Measurements from ENCODE around the gene FBXW11.
A peak's percentile ranks its signal among the peaks of the same experiment; 100 is the strongest.
"Not testable (repeated sequence)": the region's sequence is repeated elsewhere in the genome, so short reads cannot be mapped to it uniquely, and the experiment has no call there.

The FBXW11 gene

DNA sequence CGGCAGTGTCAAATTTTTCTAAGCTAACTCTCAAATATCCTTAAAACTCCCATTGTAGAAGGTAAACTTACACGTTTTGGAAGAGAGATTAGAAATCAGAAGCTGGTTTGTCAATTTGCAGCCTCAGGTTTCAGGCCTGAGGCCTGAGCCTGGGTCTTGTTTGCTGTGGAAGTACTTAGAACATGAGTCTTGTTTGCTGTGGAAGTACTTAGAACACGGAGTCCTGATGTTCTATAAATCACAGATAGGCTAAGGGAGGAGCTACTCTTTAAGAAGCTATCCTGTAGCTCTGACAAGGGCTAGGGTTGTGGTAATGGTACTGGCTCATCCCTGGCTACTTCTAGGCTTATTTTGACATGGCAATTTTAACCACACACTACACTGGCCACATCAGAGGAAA, 97.8 kb downstream of the FBXW11 start:
- DNase-seq (ENCODE audit: low spot score), result no peak

DNA sequence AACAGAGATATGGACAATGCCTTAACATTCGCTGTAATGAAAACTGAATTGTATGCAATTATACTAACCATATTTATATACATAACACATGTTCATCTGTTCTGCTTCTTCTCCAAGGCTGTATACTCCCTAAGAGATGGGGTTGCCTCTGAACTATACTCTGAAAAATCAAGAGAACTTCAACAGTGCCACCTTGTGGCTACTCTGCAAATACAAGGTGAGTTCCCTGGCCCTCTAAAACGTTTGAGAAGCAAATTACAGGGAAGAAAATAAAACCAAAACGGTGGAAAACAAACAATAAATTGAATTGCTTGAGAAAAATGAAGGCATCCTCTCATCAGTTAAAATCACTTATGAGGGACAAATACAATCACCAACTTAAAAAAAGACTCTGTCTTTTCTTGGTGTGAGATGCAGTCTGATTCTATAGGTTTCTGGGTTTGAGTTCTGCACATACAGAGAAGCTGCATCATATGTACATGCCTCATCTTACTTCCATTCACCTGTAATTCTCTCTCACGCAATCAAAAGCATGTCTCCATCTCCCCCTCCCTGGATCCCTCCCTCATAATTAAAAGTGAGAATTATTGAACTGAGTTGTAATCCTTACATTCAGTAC, 98.6 kb downstream of the FBXW11 start:
- DNase-seq (ENCODE audit: low spot score), result peak; percentile 46

DNA sequence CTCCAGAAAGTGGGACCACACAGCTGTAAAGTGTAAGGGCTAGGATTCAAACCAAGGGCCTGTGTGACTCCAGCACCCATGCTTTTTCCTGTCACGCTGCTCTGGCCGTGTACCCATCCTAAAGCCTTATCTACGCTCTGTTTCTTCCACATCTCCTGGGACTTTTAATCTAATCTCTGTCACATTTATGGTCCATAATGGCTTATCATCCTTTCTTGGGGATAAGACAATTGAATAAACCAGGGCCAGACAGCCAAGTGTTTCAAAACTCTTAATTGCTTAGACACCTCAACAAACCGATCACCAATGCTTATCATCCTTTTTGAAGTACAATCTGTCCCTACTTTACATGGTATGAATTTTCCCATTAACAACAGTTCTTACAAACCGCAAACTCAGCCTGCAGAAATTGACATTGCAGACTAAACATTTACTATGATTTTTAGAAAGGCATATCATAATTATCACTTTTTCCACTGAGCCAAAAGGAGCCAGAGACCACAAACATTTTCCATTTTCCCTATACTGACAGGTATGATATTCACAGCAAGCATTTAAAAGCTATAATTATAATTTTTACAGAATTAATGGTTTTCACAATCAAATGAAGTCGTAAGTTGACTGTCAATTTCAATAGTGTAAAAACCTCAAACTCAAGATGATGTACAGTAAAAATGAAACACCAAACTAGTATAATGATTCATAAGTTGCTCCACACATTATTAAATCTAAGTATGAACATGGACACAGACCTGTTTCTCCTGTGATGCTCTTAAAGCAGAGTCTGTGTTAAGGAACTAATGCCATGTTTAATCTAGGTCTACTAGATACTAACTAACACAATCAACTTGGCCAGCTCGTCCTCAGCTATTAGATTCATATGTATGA, 99.5 kb downstream of the FBXW11 start:
- no peak for DNase-seq (ENCODE audit: low spot score)

DNA sequence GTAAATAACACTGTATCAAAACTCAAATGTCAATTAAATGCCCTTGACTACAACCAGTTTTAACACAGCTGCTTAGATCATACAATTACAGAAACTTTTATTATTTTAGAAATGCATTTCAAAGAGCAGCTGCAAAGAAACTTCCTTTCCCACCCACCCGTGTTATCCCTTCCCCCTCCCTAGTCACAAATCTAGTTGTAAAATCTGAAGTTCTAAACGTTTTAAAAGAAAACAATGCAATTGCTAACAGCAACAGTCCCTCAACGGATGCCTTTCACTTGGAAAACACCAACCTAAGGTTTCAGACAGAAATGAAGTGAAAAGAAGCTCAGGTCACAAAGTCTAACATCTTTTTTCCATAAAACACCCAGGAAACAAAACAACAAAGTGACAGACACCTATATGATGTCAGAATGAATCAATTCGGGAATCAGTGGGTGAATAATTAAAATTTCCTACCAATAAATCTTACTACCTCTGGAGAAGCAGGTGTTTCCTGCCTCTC, 100.3 kb downstream of the FBXW11 start:
- DNase-seq (ENCODE audit: low spot score), result no peak

DNA sequence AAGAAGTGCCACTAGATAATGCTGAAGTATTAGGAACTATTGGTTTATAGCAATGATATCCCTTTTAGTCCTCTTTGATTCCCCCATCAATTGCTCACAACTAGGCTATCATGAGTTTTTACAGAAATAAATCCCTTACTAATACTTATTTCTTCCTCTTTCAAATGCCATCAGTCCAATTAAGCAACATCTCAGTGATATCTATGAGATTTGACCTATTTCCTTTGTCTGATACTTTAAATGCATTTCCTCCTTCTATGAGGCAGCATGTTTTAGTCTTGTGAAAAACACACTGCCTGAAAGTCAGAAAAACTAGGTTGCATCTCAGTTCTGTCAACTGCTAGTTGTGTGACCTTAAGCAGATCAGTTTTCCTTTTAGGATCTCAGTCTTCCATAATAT, 101.6 kb downstream of the FBXW11 start:
- no peak for DNase-seq (ENCODE audit: low spot score)

DNA sequence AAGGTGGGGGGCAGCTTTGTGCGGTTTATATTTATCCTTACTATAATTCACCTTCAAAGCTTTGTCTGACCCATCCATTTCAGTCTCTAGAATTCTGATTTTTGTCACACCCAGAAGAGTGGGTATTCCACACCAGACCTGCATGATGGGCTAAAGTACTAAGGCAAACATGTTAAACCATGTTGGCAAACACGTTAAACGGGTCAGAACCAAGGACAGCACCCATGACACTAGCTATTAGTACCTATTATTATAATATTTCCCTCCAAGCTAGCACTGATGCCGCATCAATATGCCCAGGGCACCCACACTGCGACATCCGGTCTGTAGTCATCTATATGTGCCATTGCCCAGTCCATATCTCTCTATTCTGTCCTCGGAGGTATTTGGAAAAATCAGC, 104.7 kb downstream of the FBXW11 start:
- DNase-seq (ENCODE audit: low spot score), result no peak

DNA sequence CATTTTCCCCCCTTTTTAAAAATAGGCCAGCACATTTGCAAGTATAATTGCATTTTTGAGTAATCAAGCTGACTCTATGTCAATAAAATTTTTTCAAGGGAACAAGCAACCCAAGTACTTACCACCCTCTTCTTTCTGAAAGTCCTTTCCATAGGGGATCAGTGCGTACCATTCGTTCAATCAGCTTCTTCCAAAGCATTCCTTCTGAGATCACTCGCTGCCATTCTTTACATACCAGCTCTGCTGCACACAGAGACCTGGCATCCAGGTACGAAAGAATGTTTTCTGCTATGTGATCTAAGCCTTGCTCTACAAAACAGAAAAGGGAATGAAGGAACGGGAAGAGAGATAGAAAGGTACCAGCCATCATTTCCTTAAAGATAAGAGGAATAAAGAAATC, 106.6 kb downstream of the FBXW11 start:
- DNase-seq (ENCODE audit: low spot score), result no peak

DNA sequence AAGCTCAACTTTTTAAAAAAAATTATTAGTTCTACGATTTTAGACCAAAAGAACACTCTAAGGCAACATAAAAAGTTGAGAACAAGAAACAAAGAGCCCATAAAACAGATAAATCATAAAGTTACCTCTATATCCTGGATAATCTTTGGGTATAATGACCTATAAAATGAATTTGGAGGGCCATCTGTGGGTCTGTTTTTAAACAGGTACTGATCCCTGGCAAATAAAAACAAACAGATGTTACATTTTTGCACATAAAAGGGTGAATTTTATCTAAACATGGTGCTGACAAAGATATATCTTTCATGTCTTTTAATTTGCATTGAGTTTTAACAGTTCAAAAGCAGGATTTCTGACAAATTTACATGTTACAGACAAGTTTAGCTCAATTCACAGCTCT, 107.6 kb downstream of the FBXW11 start:
- DNase-seq (ENCODE audit: low spot score), result no peak

DNA sequence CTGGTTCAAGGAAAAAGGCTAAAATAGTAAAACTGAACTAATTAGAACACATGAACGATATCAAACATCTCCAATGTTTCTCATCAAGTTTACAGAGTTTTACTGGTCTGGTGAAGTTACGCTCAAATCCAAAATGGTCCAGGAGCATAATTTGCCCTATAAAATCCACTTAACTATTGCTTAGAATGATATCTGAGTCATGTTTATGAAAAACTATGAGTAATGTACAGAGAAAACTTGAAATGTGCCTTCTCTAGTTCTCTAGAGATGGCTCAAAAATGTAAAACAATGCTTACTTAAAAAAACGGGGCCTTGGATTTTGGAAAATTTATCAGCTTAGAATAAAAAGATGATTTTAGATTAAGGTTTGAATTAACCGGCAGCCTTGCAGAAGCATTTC, 108.1 kb downstream of the FBXW11 start:
- no peak for DNase-seq (ENCODE audit: low spot score)

DNA sequence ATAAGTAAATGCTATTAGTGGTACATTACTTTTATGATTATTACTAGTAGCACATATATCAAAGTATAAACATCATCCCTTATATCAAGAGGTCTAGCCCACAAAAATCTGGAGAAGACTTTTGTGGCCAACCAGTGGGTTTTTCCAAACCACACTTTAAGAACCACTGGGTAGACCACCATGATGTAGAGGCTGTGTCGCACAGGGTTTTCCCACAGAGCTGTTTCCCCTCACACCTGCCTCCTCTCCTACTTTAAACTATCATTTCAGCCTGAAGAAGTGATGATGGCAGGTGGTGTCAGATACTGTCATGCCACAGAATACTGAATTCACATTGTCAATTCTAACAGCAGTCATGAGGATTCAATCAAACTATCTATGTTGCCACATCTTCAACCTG, 109.2 kb downstream of the FBXW11 start:
- no peak for DNase-seq (ENCODE audit: low spot score)

DNA sequence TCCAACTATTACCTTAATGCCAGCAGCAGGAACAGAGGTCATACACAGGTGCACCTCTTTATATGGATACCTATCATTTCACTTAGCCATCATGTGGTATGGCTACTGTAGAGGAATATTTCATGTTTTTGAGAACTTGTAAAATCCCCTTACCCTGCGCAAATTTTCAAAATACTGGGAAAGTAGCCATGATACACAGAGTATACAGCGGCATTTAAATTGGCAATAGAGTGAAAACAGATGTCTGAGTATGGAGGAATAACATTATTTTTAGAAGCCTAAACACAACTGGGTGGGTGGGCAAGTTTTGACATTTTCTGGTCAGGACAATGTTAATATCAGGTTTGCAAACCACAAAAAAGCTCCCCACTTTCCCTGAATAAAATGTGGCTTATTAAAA, 111.4 kb downstream of the FBXW11 start:
- no peak for DNase-seq (ENCODE audit: low spot score)

DNA sequence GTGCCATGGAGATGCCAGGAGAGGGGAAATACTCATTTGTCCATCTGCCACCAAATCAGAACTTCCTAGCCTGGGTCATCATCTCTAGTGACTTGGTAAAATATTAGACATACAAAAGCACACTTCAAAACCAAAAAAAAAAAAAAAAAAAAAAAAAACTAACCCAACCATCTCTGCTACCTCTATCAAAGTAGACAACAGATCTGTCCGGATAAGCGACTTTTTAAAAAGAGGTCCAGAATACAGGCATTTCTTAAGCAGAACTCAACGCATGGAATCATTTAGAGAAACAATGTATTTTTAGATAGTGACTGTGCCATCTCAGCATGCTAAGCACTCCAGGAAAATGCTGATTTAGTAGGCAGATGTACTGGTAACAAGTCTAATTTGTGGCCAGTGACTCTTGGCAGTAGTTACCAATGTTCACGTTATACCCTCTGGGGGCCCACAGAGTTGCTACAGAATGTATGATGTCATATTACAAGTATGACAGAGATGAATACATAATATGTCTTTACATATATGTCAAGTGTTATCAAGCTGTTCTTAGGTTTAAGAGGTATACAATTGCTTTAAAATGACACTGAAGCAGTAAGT, 113.0 kb downstream of the FBXW11 start:
- DNase-seq (ENCODE audit: low spot score), result no peak

DNA sequence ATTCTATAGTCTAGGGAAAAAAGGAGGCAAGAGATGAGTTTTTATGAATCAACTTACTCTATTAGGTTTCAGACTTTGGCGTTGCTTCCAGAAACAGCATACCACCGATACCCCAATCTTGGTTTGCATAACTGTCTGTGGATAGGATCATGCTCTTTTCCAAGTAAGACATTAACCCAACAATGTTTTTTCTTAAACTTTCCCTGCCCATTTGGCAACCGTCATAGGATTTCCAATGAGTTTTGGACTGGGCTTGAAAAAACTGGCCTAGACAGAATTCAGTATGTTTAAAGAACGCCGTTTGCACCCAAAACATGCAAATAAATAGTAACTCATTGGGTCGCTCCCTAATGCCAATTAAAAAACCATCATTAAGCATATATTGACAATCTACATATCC, 114.8 kb downstream of the FBXW11 start:
- no peak for DNase-seq (ENCODE audit: low spot score)

DNA sequence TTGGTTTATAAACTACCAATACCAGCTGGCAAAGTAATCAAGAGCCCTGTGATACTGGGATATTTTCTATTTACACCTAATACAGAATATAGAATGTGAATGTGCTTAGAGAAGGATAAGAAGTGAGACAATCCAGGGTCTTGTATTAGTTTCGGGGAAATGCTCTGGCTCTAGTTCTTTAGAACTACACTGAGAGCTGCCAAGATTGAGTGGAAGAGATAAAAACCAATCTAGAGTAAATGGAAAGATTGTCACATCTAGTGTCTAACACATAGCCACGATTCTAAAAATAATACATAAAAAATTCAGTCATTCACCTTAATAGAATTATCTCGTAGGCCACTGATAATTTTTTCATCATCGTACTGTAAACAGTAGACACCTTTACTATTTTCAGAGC, 115.3 kb downstream of the FBXW11 start:
- DNase-seq (ENCODE audit: low spot score), result no peak

DNA sequence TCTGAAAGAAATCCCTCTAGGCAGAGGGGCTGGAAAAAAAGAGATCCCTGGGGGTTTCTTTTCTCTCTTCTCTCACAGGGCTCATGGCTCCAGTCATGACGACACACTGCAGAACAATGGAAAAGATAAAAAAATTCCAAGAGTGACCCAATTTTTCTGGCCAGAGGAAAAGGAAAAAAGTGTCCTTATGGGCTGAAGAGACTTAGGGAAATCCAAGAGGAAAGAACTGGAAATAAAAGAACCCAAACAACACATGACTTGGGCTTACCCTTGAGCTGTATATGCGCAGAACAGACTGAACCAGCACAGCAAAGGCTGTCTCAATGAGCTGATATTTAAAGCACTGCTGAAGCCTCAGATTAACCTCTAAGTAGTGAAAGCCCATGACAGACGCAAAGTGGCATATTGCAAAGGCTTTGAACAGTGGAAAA, 118.4 kb downstream of the FBXW11 start:
- DNase-seq (ENCODE audit: low spot score), result no peak

DNA sequence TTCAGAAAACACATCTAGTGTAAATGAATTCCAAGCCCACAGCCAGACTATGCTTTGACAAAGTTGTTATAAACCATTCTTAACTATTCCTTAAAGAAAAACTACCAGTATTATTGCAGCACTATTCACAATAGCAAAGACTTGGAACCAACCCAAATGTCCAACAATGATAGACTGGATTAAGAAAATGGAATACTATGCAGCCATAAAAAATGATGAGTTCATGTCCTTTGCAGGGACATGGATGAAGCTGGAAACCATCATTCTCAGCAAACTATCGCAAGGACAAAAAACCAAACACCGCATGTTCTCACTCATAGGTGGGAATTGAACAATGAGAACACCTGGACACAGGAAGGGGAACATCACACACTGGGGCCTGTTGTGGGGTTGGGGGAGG, 120.4 kb downstream of the FBXW11 start:
- DNase-seq (ENCODE audit: low spot score), result not testable (repeated sequence)

DNA sequence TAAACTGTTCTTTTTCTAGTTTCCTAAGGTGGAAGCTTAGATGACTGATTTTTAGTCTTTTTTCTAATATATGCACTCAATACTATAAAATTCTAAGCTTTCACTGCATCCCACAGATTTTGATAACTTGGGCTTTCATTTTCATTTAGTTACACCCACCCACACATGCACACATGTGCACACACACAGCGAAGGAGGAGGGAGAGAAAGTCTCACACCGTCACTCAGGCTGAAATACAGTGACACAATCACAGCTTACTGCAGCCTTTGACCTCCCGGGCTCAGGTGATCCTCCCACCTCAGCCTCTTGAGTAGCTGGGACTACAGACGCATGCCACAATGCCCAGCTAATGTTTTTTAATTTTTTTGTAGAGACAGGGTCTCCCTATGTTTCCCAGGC, 124.3 kb downstream of the FBXW11 start:
- DNase-seq (ENCODE audit: low spot score), result no peak

DNA sequence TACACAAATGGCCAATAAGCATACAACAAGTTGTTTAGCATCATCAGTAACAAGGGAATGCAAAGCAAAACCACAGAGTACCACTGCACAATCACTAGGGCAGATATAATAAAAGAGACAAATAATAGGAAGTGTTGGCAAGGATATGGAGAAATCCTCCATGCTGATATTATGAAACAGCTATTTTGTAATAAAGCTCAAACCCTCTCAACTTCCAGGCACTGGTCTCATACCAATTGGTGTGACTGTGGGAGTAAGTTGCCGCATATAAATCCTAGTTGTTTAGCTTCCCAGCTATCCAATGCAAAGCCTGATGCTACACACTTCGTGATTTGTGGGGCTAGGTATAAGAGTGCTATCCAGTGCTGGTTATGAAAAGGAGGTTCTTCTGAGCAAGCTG, 132.2 kb downstream of the FBXW11 start:
- DNase-seq (ENCODE audit: low spot score), result no peak

DNA sequence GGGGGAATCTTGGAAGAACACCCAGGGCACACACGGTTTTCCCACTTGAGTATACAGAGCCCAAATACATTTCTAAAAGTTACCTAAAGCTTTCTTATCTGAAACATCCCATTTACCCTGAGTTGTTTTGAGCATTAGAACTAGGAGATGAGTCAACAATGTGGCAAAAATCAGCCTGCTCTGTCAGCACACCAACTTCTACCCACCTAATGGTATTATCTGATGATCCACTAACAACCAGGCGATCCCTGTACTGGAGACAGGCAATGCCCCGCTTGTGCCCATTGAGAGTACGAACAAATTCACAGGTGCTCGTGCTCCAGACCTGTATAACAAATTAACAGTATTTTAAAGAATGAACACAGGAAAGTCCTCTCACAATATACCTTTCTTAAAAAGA, 133.8 kb downstream of the FBXW11 start:
- DNase-seq (ENCODE audit: low spot score), result no peak

DNA sequence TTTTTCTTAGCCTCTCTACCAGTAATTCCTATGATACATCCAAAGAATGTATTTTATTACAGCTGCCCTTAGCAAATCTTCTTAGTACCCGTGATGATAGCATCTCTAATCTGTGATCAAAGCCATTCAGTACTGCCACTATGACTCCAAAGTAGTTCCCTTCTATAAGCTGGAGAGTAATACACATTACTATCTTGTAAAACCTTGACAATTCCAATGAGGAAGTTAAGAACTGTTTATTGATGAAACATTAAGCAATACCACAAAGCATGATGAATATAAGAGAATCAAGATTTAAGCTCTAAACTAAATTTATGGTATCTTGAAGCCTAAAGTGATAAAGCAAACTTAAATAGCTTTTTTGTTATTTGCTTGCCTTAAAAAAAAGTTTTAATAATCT, 134.7 kb downstream of the FBXW11 start:
- no peak for DNase-seq (ENCODE audit: low spot score)

DNA sequence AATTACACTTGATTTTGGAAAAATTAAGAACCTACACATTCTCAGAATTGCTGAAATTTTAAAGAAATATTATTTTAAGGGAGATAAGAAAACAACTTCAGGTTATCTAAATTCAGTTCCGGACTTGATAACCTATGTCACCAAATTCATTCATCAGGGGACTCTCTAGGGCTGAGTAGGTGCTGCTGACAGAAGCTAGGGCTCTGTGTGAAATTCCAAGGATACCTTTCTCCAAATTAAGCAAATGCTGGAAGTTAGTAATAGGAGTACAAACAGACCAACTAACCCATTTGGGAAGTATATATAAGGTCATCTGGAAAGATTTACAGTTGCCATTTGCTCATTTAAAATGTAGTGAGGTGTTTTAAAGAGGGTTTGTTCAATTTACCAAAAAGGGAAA, 136.5 kb downstream of the FBXW11 start:
- DNase-seq (ENCODE audit: low spot score), result no peak

DNA sequence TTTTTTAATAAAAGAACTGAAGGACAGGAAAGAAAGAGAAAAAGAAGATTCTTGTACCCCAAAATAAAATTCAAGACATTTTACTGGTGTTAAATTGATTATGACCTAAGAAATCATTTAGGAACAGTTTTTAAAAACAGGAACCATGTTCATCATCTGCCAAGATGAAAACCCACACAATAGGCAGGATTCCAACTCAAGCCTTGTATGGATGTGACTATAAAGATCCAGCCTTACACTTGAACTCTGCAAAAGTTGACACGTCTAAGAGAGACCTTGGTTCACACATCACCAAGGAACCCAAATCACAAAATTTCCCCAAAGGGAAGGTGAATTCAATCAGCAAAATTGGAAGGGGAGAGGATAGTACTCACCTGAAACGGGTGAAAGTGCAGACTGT, 138.2 kb downstream of the FBXW11 start:
- DNase-seq (ENCODE audit: low spot score), result no peak

DNA sequence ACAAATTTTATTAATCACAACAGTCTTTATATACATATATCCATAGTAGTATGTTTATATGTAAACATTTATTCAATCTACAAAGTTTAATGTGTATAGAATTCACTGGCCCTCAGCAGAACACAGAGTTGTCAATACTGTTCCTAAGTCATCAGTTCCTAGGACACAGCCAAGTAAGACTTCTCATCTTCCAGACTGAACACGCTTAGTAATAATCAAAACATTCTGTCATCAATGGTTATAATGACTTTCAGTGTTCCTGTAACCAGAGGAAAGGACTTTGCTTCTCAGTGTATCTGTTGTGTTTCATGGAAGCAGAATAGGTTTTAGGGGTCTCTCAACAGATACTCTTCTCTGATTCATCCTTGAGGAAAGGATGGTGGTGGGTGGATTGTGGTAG, 138.7 kb downstream of the FBXW11 start:
- no peak for DNase-seq (ENCODE audit: low spot score)
